ENCODE data around the gene CEPT1. TPM values are rescaled to one million over a fixed set of nuclear protein-coding genes. Genes with fewer than 3 reads are reported as not detected.

The CEPT1 gene
- total RNA-seq, 4 donors from 2014 or later = 60.5 to 78.0 (median 72.8) TPM

- TF ChIP-seq CTCF (IDR thresholded peaks at IDR 0.05; ENCODE audit: low read depth) = no peak
Measured at GRCh38 chr1:111219557-111220286, 79.7 kb downstream of the CEPT1 start.

- no peak for TF ChIP-seq CTCF (IDR thresholded peaks at IDR 0.05; ENCODE audit: low read depth)
Measured at GRCh38 chr1:111220302-111220890, 80.4 kb downstream of the CEPT1 start.

GRCh38 chr1:111221276-111221632 lies 81.2 kb downstream of the CEPT1 start:
- TF ChIP-seq CTCF (IDR thresholded peaks at IDR 0.05; ENCODE audit: low read depth) = no peak

- TF ChIP-seq CTCF (IDR thresholded peaks at IDR 0.05; ENCODE audit: low read depth) = no peak
Measured at GRCh38 chr1:111221633-111222291, 81.7 kb downstream of the CEPT1 start.

GRCh38 chr1:111222308-111223125 lies 82.5 kb downstream of the CEPT1 start:
- no peak for TF ChIP-seq CTCF (IDR thresholded peaks at IDR 0.05; ENCODE audit: low read depth)

- TF ChIP-seq CTCF (IDR thresholded peaks at IDR 0.05; ENCODE audit: low read depth) = no peak
Measured at GRCh38 chr1:111223126-111223685, 83.2 kb downstream of the CEPT1 start.

Measured in subcutaneous adipose tissue (tissue), 4 donors.